Heart left ventricle (tissue), 13 donors: ENCODE measurements around the gene ARID3A.

Experiments
- CTCF ChIP-seq, 12 donors: fragments of 200-600 bp; sonication (generic) in 4 of 12; IDR thresholded peaks; one replicate each; pipeline versions ENCODE4 v1.5.0 to v1.8.0; 2018 to 2022; ENCODE audit warnings: antibody characterized with exemption in 12 of 12, mild to moderate bottlenecking in 5 of 12
- POLR2A ChIP-seq, 2 donors: fragments of 450-650 bp; IDR thresholded peaks; one replicate each; pipeline ENCODE4 v1.6.1; 2017; ENCODE audit warnings: antibody characterized with exemption in 2 of 2, mild to moderate bottlenecking in 2 of 2, moderate library complexity in 2 of 2
- donor health status: ischemic (EF 13 %, LVEDD 7.1; RV severe dilation, severe dysfunction).
- donor health status: DM: no; HTN: yes; CAD: no.
- donor health status: DM: no; HTN: no; CAD: no.
- donor health status: ischemic (EF 25% LVEDD 6.9; RV normal size, moderate dysfunction).
- donor health status: ischemic (EF 25% LVEDD 5.7; RV mildly dilated, moderate dysfunction).
- donor health status: ischemic (EF 35%, LVEDD 5.7; RV mildly dilated, moderate dysfunction).
- donor health status: nonischemic (EF 11% LVEDD 7.7; RV severe dilation, severe dysfunction).
- donor health status: DM: yes; HTN: yes; CAD: no.
- donor health status: PGD.
- donor health status: ischemic (EF 29% LVEDD 5.4; RV normal size, mild dysfunction).
- donor health status: nonischemic (EF 23%, LVEDD 6.1; RV moderate dilation, normal function).

GRCh38 chr19:944663-945241 lies 18.9 kb downstream of the ARID3A start:
- TF ChIP-seq CTCF (IDR thresholded peaks at IDR 0.05) (no peak), POLR2A (IDR thresholded peaks at IDR 0.05) (no peak)
